ENCODE data around the gene PLCB4.

DNA sequence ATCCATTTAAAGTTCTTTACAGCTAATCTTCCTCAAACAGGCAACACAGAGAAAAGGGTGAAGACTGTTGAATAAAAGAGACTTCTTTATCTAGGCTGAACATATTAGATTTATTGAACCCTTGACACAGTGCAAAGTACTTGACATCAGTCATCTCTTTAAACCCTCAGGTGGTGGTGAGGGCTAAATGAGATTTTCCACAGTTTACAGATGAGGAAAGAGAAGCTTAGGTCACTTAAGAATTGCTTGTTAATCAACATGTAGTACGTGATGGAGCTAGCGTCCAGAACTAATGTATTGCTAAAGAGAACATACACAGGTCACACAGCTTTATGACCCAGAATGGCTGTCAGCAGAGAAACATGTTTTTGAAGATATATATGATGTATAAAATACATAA is 252.1 kb downstream of the PLCB4 start:
- no peak for TF ChIP-seq POLR2A (IDR thresholded peaks at IDR 0.05)
- TF ChIP-seq, protein P1, sequence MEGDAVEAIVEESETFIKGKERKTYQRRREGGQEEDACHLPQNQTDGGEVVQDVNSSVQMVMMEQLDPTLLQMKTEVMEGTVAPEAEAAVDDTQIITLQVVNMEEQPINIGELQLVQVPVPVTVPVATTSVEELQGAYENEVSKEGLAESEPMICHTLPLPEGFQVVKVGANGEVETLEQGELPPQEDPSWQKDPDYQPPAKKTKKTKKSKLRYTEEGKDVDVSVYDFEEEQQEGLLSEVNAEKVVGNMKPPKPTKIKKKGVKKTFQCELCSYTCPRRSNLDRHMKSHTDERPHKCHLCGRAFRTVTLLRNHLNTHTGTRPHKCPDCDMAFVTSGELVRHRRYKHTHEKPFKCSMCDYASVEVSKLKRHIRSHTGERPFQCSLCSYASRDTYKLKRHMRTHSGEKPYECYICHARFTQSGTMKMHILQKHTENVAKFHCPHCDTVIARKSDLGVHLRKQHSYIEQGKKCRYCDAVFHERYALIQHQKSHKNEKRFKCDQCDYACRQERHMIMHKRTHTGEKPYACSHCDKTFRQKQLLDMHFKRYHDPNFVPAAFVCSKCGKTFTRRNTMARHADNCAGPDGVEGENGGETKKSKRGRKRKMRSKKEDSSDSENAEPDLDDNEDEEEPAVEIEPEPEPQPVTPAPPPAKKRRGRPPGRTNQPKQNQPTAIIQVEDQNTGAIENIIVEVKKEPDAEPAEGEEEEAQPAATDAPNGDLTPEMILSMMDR (IDR thresholded peaks at IDR 0.05 in 4 of 5, conservative IDR thresholded peaks at IDR 0.05 in 1 of 5) = no peak

Data from gastrocnemius medialis (tissue), 4 donors.